NT2/D1 (cell line): Measurements from ENCODE around the gene KDM4F.

Experiments used
- DNase-seq: peaks from one replicate; pipeline ENCODE4 v3.0.0-alpha.2; 2011; ENCODE audit warnings: low read depth, low spot score
- H3K27me3 ChIP-seq: 2 replicates; pipeline ENCODE4 v1.6.0; 2011; ENCODE audit warnings: mild to moderate bottlenecking; ENCODE audit not compliant: insufficient read length, insufficient read depth
- H3K36me3 ChIP-seq: 2 replicates; pipeline ENCODE4 v1.6.1; 2011; ENCODE audit warnings: mild to moderate bottlenecking, low read length, mixed read lengths; ENCODE audit not compliant: insufficient read depth, insufficient read length
- H3K4me1 ChIP-seq: 2 replicates; pipeline ENCODE4 v1.5.1; 2011; ENCODE audit not compliant: insufficient read depth, insufficient read length
- H3K4me3 ChIP-seq: 2 replicates; pipeline ENCODE4 v1.5.1; 2011; ENCODE audit warnings: low read depth; ENCODE audit not compliant: insufficient read length
- H3K9ac ChIP-seq: 2 replicates; pipeline ENCODE4 v1.6.0; 2011; ENCODE audit warnings: low read depth; ENCODE audit not compliant: insufficient read length
- H3K9me3 ChIP-seq: 2 replicates; pipeline ENCODE4 v1.5.1; 2011; ENCODE audit warnings: mild to moderate bottlenecking, low read length; ENCODE audit not compliant: insufficient read depth
- SUZ12 ChIP-seq: IDR thresholded peaks from 2 replicates; pipeline ENCODE4 v1.6.1; 2011; ENCODE audit not compliant: insufficient read length, insufficient read depth; ENCODE audit errors: extremely low read depth
- YY1 ChIP-seq: IDR thresholded peaks from 2 replicates; pipeline ENCODE4 v1.6.1; 2011; ENCODE audit not compliant: insufficient read length, insufficient read depth
- ZNF274 ChIP-seq: IDR thresholded peaks from 2 replicates; pipeline ENCODE4 v1.6.1; 2011; ENCODE audit warnings: mild to moderate bottlenecking, low read depth, low read length

Gene KDM4F

DNA sequence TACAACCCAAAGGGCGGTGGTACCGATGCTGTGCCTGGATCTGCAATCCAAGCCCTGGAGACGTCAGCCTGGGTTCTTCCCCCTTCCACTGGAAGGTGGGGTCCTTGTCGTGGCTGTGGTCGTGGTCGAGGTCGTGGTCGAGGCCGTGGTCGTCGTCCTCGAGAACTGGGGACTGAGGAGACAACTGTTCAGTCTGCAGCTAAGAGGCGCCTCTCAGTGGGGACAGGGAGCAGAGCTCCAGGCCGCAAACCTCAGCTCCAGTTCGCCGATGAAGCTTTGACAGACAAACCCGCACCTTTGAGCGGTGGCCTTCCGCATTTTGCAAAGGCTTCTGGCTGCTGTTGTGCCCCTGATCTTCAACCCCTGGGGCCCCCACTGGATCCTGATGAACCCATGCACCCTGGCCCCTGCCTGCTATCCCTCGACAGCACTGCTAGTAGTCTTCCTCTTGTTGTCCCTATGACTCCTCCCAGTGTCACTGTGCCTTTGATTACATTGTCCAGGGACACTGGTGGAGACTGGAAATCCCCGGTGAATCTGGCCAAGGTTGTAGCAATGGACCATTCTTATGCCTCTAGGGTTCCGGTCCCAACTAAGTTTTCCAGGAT is 1.5 kb downstream of the KDM4F start:
- DNase-seq, result no peak
- Histone ChIP-seq H3K9me3 (no peaks in the 10 kb centered on the region), H3K4me3 (no peak overlapping the region), H3K36me3 (no peaks in the 10 kb centered on the region), H3K27me3 (no peaks in the 10 kb centered on the region), H3K9ac (no peak overlapping the region), H3K4me1 (no peaks in the 10 kb centered on the region)
- no peak for TF ChIP-seq YY1
- TF ChIP-seq ZNF274, result no peak
- no peak for TF ChIP-seq SUZ12

DNA sequence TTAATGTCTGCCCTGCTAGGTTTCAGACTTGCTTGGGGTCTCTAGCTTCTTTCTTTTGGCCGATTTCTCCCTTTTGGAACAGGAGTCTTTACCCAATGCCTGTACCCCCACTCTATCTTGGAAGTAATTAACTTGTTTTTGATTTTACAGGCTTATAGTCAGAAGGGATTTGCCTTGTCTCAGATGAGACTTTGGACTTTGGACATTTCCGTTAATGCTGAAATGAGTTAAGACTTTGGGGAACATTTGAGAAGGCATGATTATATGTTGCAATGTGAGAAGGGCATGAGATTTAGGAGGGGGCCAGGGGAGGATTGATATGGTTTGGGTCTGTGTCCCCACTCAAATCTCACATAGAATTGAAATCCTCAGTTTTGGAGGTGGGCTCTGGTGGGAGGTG is 5.1 kb downstream of the KDM4F start:
- Histone ChIP-seq H3K9ac (no peak overlapping the region), H3K4me1 (no peaks in the 10 kb centered on the region), H3K4me3 (no peak overlapping the region), H3K9me3 (no peaks in the 10 kb centered on the region), H3K27me3 (no peaks in the 10 kb centered on the region), H3K36me3 (no peaks in the 10 kb centered on the region)
- no peak for DNase-seq
- TF ChIP-seq YY1, result no peak
- no peak for TF ChIP-seq SUZ12
- TF ChIP-seq ZNF274, result no peak

DNA sequence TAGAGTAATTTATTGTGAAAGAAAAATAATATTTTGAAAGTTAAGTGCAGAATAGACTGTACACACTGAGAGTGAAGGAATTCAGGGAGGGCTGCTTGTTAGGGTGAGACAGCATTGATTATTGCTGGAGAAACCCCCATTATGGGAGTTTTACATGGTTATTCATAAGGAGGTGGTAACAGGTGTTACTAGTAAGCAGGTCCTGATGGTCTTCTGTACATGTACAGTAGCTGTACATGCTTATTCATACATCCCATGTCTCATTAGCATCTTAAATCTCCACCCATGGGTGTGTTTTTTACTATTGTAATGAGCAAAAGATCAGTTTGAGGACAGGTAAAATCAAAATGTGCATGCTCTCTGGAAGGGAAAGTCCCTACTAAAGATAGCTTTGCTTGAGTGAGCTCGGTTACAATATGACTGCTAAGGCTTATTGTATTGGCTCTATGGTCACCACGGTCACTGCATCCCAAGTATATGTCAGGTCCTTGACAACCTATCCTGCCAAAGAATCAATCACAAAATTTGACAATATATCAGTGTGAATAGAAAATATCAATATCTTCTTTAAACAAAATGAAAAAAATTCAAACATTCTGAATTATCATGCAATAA is 6.2 kb downstream of the KDM4F start:
- H3K9me3 ChIP-seq, result no peaks in the 10 kb centered on the region
- no peak overlapping the region for H3K4me3 ChIP-seq
- H3K36me3 ChIP-seq, result no peaks in the 10 kb centered on the region
- TF ChIP-seq SUZ12, result no peak
- H3K27me3 ChIP-seq, result no peaks in the 10 kb centered on the region
- no peak for DNase-seq
- no peaks in the 10 kb centered on the region for H3K4me1 ChIP-seq
- H3K9ac ChIP-seq, result no peak overlapping the region

DNA sequence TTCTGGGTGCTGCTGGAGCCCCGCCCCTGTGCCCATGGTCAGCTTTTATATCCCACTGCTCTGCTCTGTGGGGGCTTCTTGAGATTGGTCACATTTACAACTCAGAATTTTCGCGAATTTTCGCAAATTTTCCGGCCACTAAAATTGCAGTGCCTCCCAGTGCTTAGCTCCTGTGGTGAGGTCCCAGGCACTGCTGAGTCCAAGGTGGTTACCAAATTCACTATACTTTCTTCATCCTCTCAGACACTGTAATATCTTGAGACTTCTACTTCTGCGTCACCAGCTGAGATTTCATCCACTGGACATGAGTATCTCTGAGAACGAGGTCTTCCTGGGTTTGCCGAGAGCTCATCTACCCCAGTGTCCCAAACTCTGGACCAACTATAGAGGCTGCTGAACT is 8.7 kb downstream of the KDM4F start:
- TF ChIP-seq SUZ12 (no peak), ZNF274 (no peak), YY1 (no peak)
- H3K4me3 ChIP-seq, result no peak overlapping the region
- DNase-seq, result no peak
- no peaks in the 10 kb centered on the region for H3K36me3 ChIP-seq
- H3K4me1 ChIP-seq, result no peaks in the 10 kb centered on the region
- H3K9ac ChIP-seq, result no peak overlapping the region
- no peaks in the 10 kb centered on the region for H3K9me3 ChIP-seq
- H3K27me3 ChIP-seq, result no peaks in the 10 kb centered on the region

DNA sequence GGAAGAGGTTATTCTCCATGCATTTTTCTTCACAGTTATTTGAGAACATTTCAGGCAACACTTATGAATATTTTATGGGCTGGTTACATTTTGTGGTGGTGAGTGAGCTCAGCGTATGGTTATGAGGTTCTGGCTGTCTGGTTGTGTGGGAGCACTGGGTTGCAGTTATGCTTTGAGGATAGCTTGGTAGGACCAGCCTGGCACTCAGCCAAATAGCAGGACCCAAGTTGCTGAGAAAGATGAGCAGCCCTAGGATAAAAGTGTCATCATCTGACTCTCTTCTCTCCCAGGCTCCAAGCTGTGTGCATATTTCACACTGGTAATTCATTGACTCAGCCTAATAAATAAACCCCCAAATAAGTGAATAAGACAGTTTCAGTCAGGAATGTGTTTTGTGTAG is 9.4 kb downstream of the KDM4F start:
- H3K27me3 ChIP-seq, result no peaks in the 10 kb centered on the region

DNA sequence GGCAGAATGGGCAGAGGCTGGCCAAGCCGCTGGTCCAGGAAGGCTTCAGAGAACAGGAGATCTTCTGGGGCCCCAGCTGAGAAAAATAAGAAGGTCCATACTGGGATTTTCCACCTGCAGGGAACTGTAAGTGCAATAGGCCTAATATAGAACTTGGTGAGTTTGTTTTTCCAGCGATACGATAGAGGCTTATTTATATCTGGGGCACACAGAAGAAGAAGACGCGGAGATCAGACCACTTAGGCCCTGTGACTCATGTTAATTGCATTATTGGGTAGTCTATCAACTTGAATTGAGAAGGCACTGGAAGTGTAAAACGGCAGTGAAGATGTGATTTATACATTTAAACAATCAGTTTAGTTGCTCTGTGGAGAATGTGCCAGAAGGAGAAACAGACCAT is 9.8 kb downstream of the KDM4F start:
- Histone ChIP-seq H3K4me3 (no peak overlapping the region), H3K4me1 (no peaks in the 10 kb centered on the region), H3K27me3 (no peaks in the 10 kb centered on the region), H3K9ac (no peak overlapping the region), H3K36me3 (no peaks in the 10 kb centered on the region), H3K9me3 (no peaks in the 10 kb centered on the region)
- DNase-seq, result no peak
- no peak for TF ChIP-seq YY1
- no peak for TF ChIP-seq SUZ12
- TF ChIP-seq ZNF274, result no peak

More for the DNA sequence above, 9.4 kb downstream of the KDM4F start:
- DNase-seq, result no peak
- H3K9ac ChIP-seq, result no peak overlapping the region
- TF ChIP-seq SUZ12 (no peak), YY1 (no peak), ZNF274 (no peak)
- H3K36me3 ChIP-seq, result no peaks in the 10 kb centered on the region
- no peaks in the 10 kb centered on the region for H3K4me1 ChIP-seq
- no peaks in the 10 kb centered on the region for H3K9me3 ChIP-seq
- no peak overlapping the region for H3K4me3 ChIP-seq

DNA sequence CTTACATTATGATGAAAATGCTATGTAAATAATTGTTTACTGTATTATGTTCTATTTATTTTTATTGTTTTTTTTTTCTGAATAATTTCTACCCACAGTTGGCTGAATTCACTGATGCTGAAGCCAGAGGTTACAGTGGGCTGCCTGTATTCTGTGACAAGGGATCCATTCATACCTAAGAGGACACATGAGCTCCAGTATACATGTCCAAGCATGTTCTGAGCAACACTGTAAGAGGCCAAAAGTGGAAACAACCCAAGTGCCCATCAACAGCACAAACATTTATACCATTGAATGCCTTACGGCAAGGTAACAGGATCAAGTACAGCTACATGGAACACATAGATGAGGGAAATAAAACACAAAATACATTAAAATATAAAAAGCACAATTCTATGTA is 16.1 kb downstream of the KDM4F start:
- Histone ChIP-seq H3K4me3 (no peak overlapping the region), H3K4me1 (no peaks in the 10 kb centered on the region), H3K9me3 (no peaks in the 10 kb centered on the region), H3K9ac (no peak overlapping the region), H3K27me3 (no peaks in the 10 kb centered on the region), H3K36me3 (no peaks in the 10 kb centered on the region)
- no peak for DNase-seq
- TF ChIP-seq SUZ12 (no peak), ZNF274 (no peak), YY1 (no peak)
